ENCODE data around the gene LMX1A.

LMX1A gene

GRCh38 chr1:165216254-165216653, 140.3 kb downstream of the LMX1A start:
- DNase-seq, result no peak

- DNase-seq, result no peak
Measured at GRCh38 chr1:165215676-165216075, 140.8 kb downstream of the LMX1A start.

GRCh38 chr1:165212229-165212628, 144.3 kb downstream of the LMX1A start:
- no peak for DNase-seq

GRCh38 chr1:165207853-165208515, 148.5 kb downstream of the LMX1A start:
- no peak for DNase-seq

GRCh38 chr1:165205145-165205544, 151.4 kb downstream of the LMX1A start:
- no peak for DNase-seq

GRCh38 chr1:165204548-165204947, 152.0 kb downstream of the LMX1A start:
- no peak for DNase-seq

GRCh38 chr1:165191087-165191486, 165.4 kb downstream of the LMX1A start:
- DNase-seq, result no peak

- DNase-seq, result no peak
Measured at GRCh38 chr1:165189913-165190312, 166.6 kb downstream of the LMX1A start.

- no peak for DNase-seq
Measured at GRCh38 chr1:165189011-165189410, 167.5 kb downstream of the LMX1A start.

GRCh38 chr1:165187031-165188009, 169.2 kb downstream of the LMX1A start:
- DNase-seq, result no peak

- no peak for DNase-seq
Measured at GRCh38 chr1:165185161-165185889, 171.2 kb downstream of the LMX1A start.

- no peak for DNase-seq
Measured at GRCh38 chr1:165182975-165183374, 173.5 kb downstream of the LMX1A start.

GRCh38 chr1:165179306-165179705, 177.2 kb downstream of the LMX1A start:
- no peak for DNase-seq

GRCh38 chr1:165174491-165174890, 182.0 kb downstream of the LMX1A start:
- peak in 1 of 14 donors; percentile 2 for DNase-seq

- no peak for DNase-seq
Measured at GRCh38 chr1:165173818-165174217, 182.7 kb downstream of the LMX1A start.

GRCh38 chr1:165173409-165173808, 183.1 kb downstream of the LMX1A start:
- DNase-seq, result no peak

GRCh38 chr1:165172666-165173065, 183.8 kb downstream of the LMX1A start:
- no peak for DNase-seq

- no peak for DNase-seq
Measured at GRCh38 chr1:165169729-165170128, 186.8 kb downstream of the LMX1A start.

GRCh38 chr1:165169028-165169427, 187.5 kb downstream of the LMX1A start:
- DNase-seq, result no peak

GRCh38 chr1:165168467-165168866, 188.0 kb downstream of the LMX1A start:
- DNase-seq, result no peak

- DNase-seq, result no peak
Measured at GRCh38 chr1:165162671-165163241, 193.8 kb downstream of the LMX1A start.

GRCh38 chr1:165161130-165161529, 195.4 kb downstream of the LMX1A start:
- peak in 2 of 14 donors; percentile 16 for DNase-seq

GRCh38 chr1:165153182-165153581, 203.3 kb downstream of the LMX1A start:
- DNase-seq, result no peak
